HEK293T (cell line): Measurements from ENCODE around the gene PRG3.

Experiments
- FOXK2 ChIP-seq: fragments of 450-650 bp; IDR thresholded peaks from 2 replicates; pipeline ENCODE4 v1.6.1; 2016; ENCODE audit warnings: mild to moderate bottlenecking
- FOXM1 ChIP-seq: fragments of 450-650 bp; IDR thresholded peaks from 2 replicates; pipeline ENCODE4 v1.6.1; 2017; ENCODE audit warnings: mild to moderate bottlenecking, borderline replicate concordance
- HDGF ChIP-seq: fragments of 450-650 bp; IDR thresholded peaks from 2 replicates; pipeline ENCODE4 v1.6.1; 2017; ENCODE audit warnings: antibody characterized with exemption, borderline replicate concordance
- SP1 ChIP-seq: fragments of 450-650 bp; IDR thresholded peaks from 2 replicates; pipeline ENCODE4 v1.6.1; 2017
- SUZ12 ChIP-seq: fragments of 450-650 bp; IDR thresholded peaks from 2 replicates; pipeline ENCODE4 v1.6.1; 2016; ENCODE audit warnings: mild to moderate bottlenecking
- TARDBP ChIP-seq: fragments of 450-650 bp; IDR thresholded peaks from 2 replicates; pipeline ENCODE4 v1.6.1; 2016
- TF ChIP-seq, protein P1 (sequence below): fragments of 450-650 bp; IDR thresholded peaks from 2 replicates; pipeline ENCODE4 v1.6.1; 2016

DNA sequence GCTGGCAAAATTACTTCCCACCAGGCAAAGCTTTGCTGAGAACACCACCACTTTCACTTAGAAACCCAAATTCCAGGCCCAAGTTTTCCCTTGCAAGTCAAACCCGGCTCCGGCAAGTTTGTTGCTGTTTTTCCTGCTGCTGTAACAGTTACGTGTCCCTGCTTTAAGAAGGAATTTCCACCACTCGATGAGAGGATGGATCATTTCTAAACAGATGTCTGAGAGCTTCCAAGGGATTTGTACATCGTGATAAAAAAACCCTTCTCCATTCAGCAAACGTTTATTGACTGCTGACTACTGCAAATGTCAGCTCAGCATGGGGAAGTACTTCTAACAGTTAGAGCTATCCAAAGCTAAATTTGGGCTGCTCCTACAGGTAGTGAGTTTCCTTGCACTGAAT, 23.1 kb downstream of the PRG3 start:
- no peak for TF ChIP-seq SP1
- TF ChIP-seq TARDBP, result no peak
- no peak for TF ChIP-seq FOXK2
- TF ChIP-seq, protein P1, sequence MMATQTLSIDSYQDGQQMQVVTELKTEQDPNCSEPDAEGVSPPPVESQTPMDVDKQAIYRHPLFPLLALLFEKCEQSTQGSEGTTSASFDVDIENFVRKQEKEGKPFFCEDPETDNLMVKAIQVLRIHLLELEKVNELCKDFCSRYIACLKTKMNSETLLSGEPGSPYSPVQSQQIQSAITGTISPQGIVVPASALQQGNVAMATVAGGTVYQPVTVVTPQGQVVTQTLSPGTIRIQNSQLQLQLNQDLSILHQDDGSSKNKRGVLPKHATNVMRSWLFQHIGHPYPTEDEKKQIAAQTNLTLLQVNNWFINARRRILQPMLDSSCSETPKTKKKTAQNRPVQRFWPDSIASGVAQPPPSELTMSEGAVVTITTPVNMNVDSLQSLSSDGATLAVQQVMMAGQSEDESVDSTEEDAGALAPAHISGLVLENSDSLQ, result no peak
- no peak for TF ChIP-seq SUZ12
- TF ChIP-seq HDGF, result no peak
- no peak for TF ChIP-seq FOXM1
